ENCODE measurements around the gene MTA1.

Gene MTA1

DNA sequence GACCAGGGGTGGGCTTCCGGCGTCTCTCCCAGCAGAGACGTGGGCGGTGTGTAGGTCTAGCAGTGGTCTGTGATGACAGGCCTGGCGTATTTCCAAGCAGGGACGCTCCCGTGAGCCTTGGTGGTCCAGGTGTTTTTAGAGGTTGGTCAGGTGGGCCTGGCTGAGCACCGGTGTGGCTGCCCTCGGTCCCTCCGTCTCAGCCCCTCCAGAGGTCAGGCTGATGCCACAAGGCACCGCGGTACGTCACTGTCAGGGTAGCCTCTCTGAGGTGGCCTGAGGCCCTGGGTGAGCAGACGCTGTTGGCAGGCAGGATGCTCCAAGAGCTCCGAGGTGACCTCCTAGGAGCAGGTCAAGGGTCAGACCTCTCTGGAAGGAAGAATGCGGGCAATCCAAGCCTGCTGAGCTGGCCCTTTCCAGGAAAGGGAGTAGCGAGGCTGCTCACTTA lies 13.6 kb downstream of the MTA1 start:
- peaks cover 3% of the 10 kb centered on the region for H3K36me3 ChIP-seq (ENCODE audit: control insufficient read depth, insufficient read depth, low read length, severe bottlenecking)
- DNase-seq (ENCODE audit: low read depth), result no peak
- H3K9ac ChIP-seq (ENCODE audit: low read length), result no peak overlapping the region
- H3K27me3 ChIP-seq (replicated peaks; ENCODE audit: control insufficient read depth, insufficient read depth, low read length), result no peaks in the 10 kb centered on the region
- no peaks in the 10 kb centered on the region for H3K9me3 ChIP-seq (ENCODE audit: control insufficient read depth, low read length)
- peaks cover 20% of the 10 kb centered on the region for H3K4me1 ChIP-seq (ENCODE audit: control insufficient read depth, insufficient read depth, low read length)
- H3K4me3 ChIP-seq (ENCODE audit: low read length), result no peak overlapping the region

DNA sequence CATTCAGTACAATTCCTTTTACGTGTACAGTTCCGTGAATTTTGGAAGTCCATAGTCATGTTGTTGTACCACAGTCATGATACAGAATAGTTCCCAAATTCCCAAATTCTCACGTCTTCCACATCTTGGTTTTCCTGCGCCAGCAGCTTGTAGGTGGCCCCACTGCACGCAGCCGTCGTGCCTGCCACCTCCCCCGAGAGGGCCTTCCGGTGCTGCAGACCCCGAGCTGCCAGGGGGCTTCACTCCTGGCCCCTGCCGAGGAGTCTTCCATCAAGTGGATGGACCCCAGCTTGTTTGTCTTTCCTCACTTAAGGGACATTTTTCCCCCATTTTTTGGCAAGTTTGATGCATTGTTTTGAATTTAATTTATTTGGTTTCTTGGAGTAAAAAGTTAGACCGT lies 16.8 kb downstream of the MTA1 start:
- Histone ChIP-seq H3K4me1 (ENCODE audit: control insufficient read depth, insufficient read depth, low read length) (peaks cover 3% of the 10 kb centered on the region), H3K9ac (ENCODE audit: low read length) (no peak overlapping the region), H3K36me3 (ENCODE audit: control insufficient read depth, insufficient read depth, low read length, severe bottlenecking) (peaks cover 7% of the 10 kb centered on the region), H3K4me3 (ENCODE audit: low read length) (no peak overlapping the region), H3K9me3 (ENCODE audit: control insufficient read depth, low read length) (no peaks in the 10 kb centered on the region), H3K27me3 (replicated peaks; ENCODE audit: control insufficient read depth, insufficient read depth, low read length) (no peaks in the 10 kb centered on the region)
- no peak for DNase-seq (ENCODE audit: low read depth)

DNA sequence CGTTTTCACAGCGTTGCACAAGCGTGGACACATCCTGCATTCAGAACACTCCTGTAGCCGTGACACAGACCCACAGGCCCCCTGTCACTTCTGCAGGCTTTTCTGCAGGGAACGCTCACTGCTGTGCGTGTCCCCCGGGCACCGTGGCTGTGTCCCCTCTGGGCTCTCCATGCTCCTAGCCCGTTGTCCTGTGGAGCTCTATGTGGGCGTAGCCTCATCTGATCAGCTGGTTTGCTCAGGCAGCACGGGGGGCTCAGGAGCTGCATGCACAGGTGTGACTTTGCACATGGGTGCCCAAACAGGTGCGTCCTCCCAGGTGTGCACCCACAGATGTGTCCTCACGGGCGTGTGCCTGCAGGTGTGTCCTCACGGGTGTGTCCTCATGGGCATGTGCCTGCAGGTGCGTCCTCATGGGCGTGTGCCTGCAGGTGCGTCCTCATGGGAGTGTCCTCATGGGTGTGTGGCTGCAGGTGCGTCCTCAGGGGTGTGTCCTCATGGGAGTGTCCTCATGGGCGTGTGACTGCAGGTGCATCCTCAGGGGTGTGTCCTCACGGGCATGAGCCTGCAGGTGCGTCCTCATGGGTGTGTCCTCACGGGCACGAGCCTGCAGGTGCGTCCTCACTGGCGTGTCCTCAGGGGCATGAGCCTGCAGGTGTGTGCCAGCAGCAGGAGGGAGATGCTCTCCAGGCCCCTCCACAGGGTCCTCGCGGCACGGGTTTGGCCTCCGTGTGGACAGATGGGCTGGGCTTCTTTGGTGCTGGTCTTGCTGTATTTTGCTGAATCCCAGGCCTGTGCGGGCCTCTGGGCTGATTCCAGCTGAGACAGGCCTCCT lies 17.5 kb downstream of the MTA1 start:
- Histone ChIP-seq H3K36me3 (ENCODE audit: control insufficient read depth, insufficient read depth, low read length, severe bottlenecking) (peaks cover 10% of the 10 kb centered on the region), H3K9ac (ENCODE audit: low read length) (no peak overlapping the region), H3K27me3 (replicated peaks; ENCODE audit: control insufficient read depth, insufficient read depth, low read length) (no peaks in the 10 kb centered on the region), H3K9me3 (ENCODE audit: control insufficient read depth, low read length) (no peaks in the 10 kb centered on the region), H3K4me3 (ENCODE audit: low read length) (no peak overlapping the region), H3K4me1 (ENCODE audit: control insufficient read depth, insufficient read depth, low read length) (no peaks in the 10 kb centered on the region)
- DNase-seq (ENCODE audit: low read depth), result no peak

DNA sequence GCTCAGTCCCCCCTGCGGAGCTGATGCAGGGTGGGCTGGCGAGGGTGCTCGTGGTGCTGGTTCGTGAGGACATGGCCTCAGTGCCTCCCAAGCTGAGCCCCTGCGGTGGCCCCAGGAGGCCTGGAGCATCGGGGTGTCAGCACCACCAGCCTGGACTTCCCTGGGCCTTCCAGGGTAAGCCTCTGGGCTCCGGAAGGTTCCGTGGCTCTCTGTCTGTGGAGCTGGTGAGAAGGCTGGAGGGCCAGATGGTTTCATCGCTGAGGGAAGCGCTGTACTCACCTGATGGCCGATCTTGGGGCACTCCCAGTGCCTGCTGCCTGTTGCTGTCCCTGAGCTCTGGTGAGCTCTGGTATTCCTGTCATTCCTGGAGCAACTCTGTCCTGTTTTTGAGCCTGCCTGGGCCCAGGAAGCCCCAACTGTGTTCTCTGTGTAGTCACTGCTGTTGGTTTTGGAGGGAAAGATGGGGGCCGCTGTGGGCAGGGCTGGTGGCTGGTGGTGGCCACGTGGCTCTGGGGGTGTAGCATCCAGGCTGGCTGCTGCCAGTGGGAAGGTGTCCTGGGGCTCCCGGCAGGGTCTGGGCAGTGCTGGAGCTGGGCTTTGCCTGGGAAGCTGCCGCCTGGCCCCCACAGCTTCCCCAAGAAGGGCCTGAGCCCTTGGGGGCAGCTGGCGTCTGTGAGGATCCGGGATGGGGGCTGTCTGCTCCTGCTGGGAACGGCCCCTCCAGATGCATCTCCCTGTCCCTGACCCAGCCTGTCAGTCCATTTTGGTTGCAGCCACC lies 18.3 kb downstream of the MTA1 start:
- Histone ChIP-seq H3K9me3 (ENCODE audit: control insufficient read depth, low read length) (no peaks in the 10 kb centered on the region), H3K36me3 (ENCODE audit: control insufficient read depth, insufficient read depth, low read length, severe bottlenecking) (peaks cover 12% of the 10 kb centered on the region), H3K4me3 (ENCODE audit: low read length) (no peak overlapping the region), H3K9ac (ENCODE audit: low read length) (no peak overlapping the region), H3K27me3 (replicated peaks; ENCODE audit: control insufficient read depth, insufficient read depth, low read length) (no peaks in the 10 kb centered on the region), H3K4me1 (ENCODE audit: control insufficient read depth, insufficient read depth, low read length) (no peaks in the 10 kb centered on the region)
- no peak for DNase-seq (ENCODE audit: low read depth)

DNA sequence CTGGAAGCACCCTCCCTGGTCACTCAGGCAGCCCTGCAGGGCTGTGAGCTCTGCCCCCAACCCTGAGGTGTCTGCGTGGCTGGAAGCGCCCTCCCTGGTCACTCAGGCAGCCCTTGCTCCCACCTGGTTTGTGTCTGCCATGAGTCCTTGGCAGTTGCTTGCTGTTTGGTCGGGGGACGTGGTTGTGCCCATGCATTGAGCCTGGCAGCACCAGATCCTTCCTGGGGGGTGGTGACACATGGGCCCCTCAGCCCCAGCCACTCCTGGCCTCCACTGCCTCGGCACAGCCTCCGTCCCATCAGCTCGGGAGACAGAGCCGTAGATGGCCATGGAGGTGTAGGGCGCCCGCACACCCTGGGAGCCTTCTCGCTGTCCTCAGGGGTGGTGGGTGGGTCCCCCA lies 19.6 kb downstream of the MTA1 start:
- no peaks in the 10 kb centered on the region for H3K4me1 ChIP-seq (ENCODE audit: control insufficient read depth, insufficient read depth, low read length)
- no peak overlapping the region for H3K9ac ChIP-seq (ENCODE audit: low read length)
- no peak for DNase-seq (ENCODE audit: low read depth)
- peaks cover 16% of the 10 kb centered on the region for H3K36me3 ChIP-seq (ENCODE audit: control insufficient read depth, insufficient read depth, low read length, severe bottlenecking)
- no peak overlapping the region for H3K4me3 ChIP-seq (ENCODE audit: low read length)
- H3K27me3 ChIP-seq (replicated peaks; ENCODE audit: control insufficient read depth, insufficient read depth, low read length), result no peaks in the 10 kb centered on the region
- no peaks in the 10 kb centered on the region for H3K9me3 ChIP-seq (ENCODE audit: control insufficient read depth, low read length)

DNA sequence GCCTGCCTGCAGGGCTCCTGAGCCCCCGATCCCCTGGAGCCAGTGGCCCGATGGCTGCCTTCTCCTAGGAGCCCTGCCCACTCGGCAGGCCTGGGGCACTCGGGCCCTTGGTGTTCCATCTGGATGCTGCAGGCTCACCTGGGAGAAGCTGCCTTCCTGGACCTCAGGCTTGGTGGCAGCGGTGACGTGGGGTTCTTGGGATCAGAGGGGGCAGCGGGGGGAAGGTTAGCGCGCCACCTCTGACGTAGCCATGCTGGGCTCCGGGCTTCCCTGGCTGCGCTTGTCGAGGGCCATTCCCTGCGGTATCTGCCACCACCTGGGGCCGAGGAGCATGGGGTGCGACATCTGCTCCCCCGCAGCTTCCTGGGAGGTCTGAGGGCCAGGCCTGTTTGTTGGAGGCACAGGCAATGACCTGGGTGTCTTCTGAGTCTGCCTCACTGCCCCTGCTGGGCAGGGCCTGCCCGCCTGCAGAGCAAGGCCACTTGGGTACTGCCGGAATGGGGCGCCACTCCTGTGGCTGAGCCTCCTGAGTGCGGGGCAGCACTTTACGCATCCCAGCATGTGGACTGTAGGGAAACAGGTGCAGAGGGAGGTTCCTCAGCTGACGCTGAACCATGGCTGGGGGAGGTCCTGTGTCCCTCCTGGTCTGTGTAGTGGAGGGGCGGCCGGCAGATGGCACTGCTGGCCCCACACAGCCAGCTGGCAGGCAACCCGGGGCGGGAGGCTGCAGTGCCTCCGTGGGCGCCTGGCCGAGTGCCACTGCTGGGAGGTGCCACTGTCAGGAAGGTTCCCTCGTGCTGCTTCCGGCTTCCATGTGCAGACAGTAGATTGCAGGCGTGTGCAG lies 20.3 kb downstream of the MTA1 start:
- no peaks in the 10 kb centered on the region for H3K9me3 ChIP-seq (ENCODE audit: control insufficient read depth, low read length)
- H3K9ac ChIP-seq (ENCODE audit: low read length), result no peak overlapping the region
- H3K4me1 ChIP-seq (ENCODE audit: control insufficient read depth, insufficient read depth, low read length), result no peaks in the 10 kb centered on the region
- no peak overlapping the region for H3K4me3 ChIP-seq (ENCODE audit: low read length)
- no peak for DNase-seq (ENCODE audit: low read depth)
- H3K27me3 ChIP-seq (replicated peaks; ENCODE audit: control insufficient read depth, insufficient read depth, low read length), result no peaks in the 10 kb centered on the region
- H3K36me3 ChIP-seq (ENCODE audit: control insufficient read depth, insufficient read depth, low read length, severe bottlenecking), result peaks cover 16% of the 10 kb centered on the region

DNA sequence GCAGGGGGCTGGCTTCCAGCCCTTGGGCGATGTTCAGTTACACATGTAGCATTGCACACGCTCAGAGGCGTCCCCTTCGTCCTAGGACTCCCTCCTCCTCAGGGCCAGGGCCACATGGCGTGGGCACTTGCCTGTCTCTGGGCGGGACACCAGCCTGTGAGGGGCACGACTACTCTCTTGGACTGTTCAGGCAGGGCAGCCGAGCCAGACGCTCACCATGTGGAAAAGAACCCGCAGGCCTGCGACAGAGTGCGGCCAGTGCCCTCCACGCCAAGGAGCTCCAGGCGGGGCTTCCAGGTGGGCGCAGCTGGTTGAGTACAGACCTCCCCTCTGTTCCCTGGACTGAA lies 20.9 kb downstream of the MTA1 start:
- no peak overlapping the region for H3K9ac ChIP-seq (ENCODE audit: low read length)
- H3K27me3 ChIP-seq (replicated peaks; ENCODE audit: control insufficient read depth, insufficient read depth, low read length), result no peaks in the 10 kb centered on the region
- H3K4me1 ChIP-seq (ENCODE audit: control insufficient read depth, insufficient read depth, low read length), result no peaks in the 10 kb centered on the region
- peaks cover 16% of the 10 kb centered on the region for H3K36me3 ChIP-seq (ENCODE audit: control insufficient read depth, insufficient read depth, low read length, severe bottlenecking)
- no peak overlapping the region for H3K4me3 ChIP-seq (ENCODE audit: low read length)
- no peaks in the 10 kb centered on the region for H3K9me3 ChIP-seq (ENCODE audit: control insufficient read depth, low read length)
- DNase-seq (ENCODE audit: low read depth), result no peak

DNA sequence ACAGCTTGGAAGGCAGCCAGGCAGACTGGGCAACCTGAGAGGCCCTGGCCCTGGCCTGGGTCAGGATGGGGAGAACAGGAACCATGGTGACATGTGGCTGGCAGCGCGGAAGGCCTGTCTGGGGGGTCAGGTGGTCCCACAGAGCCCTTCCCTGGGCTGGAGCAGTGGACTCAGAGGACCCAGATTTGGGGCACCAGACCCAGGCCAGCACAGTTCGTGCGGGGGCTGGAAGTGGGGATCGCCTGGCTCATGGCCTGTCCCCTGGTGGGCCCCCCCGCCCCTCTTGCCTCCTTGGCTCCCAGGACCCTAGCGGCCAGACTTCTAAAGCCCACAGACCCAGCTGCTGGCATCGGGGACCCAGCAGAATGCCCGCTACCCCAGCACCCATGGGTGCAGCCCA lies 21.4 kb downstream of the MTA1 start:
- H3K4me1 ChIP-seq (ENCODE audit: control insufficient read depth, insufficient read depth, low read length), result no peaks in the 10 kb centered on the region
- no peak overlapping the region for H3K4me3 ChIP-seq (ENCODE audit: low read length)
- no peak overlapping the region for H3K9ac ChIP-seq (ENCODE audit: low read length)
- no peak for DNase-seq (ENCODE audit: low read depth)
- no peaks in the 10 kb centered on the region for H3K27me3 ChIP-seq (replicated peaks; ENCODE audit: control insufficient read depth, insufficient read depth, low read length)
- no peaks in the 10 kb centered on the region for H3K9me3 ChIP-seq (ENCODE audit: control insufficient read depth, low read length)
- H3K36me3 ChIP-seq (ENCODE audit: control insufficient read depth, insufficient read depth, low read length, severe bottlenecking), result peaks cover 19% of the 10 kb centered on the region

DNA sequence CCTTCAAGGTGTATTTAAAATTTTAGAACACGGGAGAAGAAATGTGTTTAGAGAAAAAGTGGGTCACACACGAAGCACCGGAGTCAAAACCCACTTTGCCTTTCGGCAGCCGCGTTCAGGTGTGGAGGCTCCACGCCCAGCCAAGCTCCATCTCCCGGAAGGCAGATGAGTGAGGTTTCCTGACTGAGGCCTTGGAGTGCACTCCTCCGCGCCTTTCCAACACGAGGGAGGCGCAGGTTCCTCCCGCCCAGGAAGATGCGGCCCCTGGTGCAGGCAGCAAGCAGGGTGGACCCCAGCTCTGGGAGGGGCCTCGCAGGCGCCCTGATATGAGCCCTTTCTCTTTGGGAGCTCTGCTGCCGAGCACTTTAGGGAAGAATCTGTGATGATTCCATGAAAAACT lies 22.5 kb downstream of the MTA1 start:
- no peaks in the 10 kb centered on the region for H3K4me1 ChIP-seq (ENCODE audit: control insufficient read depth, insufficient read depth, low read length)
- H3K36me3 ChIP-seq (ENCODE audit: control insufficient read depth, insufficient read depth, low read length, severe bottlenecking), result peaks cover 20% of the 10 kb centered on the region
- no peak for DNase-seq (ENCODE audit: low read depth)
- no peak overlapping the region for H3K9ac ChIP-seq (ENCODE audit: low read length)
- H3K4me3 ChIP-seq (ENCODE audit: low read length), result no peak overlapping the region
- no peaks in the 10 kb centered on the region for H3K27me3 ChIP-seq (replicated peaks; ENCODE audit: control insufficient read depth, insufficient read depth, low read length)
- no peaks in the 10 kb centered on the region for H3K9me3 ChIP-seq (ENCODE audit: control insufficient read depth, low read length)

DNA sequence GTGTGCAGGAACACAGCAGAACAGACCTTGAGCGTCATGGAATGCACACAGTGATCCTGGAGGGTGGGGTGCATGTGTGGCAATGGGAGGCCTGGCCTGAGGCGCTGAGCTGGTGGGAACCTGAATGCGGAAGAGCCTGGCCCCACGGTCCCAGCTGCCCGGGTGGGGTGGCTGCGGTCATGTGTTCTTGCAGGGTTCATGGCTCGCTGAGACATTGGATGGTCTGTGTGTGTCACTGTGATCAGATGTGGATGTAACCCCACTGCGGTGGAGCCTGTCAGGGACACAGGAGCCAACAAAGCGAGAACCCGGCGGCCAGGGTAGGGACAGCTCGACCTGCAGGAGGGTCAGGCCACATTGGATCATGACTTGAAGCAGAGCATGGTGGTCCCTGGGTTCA lies 23.2 kb downstream of the MTA1 start:
- Histone ChIP-seq H3K9ac (ENCODE audit: low read length) (no peak overlapping the region), H3K27me3 (replicated peaks; ENCODE audit: control insufficient read depth, insufficient read depth, low read length) (no peaks in the 10 kb centered on the region), H3K4me3 (ENCODE audit: low read length) (no peak overlapping the region), H3K36me3 (ENCODE audit: control insufficient read depth, insufficient read depth, low read length, severe bottlenecking) (peaks cover 20% of the 10 kb centered on the region), H3K4me1 (ENCODE audit: control insufficient read depth, insufficient read depth, low read length) (no peaks in the 10 kb centered on the region), H3K9me3 (ENCODE audit: control insufficient read depth, low read length) (no peaks in the 10 kb centered on the region)
- no peak for DNase-seq (ENCODE audit: low read depth)

DNA sequence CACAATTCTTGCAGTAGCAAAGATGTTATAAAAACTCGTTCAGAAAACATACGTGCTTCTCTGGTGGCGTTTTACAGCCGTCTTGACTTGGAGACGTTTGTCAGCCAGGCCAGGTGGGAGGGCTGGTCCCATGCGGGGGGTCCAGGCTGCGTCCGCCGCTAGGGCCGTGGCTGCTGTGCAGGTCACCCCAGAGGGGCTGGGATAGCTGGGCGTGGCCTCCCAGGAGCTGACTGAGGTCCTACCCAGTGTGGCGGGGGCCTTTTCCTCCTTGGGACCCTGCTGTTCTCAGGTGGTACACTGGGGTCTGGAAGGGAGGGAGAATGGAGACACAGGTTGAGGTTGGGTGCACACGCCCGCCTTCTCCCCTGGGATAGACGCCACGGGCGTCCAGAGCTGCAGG lies 25.2 kb downstream of the MTA1 start:
- Histone ChIP-seq H3K9ac (ENCODE audit: low read length) (no peak overlapping the region), H3K36me3 (ENCODE audit: control insufficient read depth, insufficient read depth, low read length, severe bottlenecking) (peaks cover 17% of the 10 kb centered on the region), H3K27me3 (replicated peaks; ENCODE audit: control insufficient read depth, insufficient read depth, low read length) (no peaks in the 10 kb centered on the region), H3K9me3 (ENCODE audit: control insufficient read depth, low read length) (no peaks in the 10 kb centered on the region), H3K4me3 (ENCODE audit: low read length) (no peak overlapping the region), H3K4me1 (ENCODE audit: control insufficient read depth, insufficient read depth, low read length) (peaks cover 9% of the 10 kb centered on the region)
- DNase-seq (ENCODE audit: low read depth), result no peak
